Astrocyte (in vitro differentiated cells and primary cell): ENCODE data around the gene BCL2. TPM values are rescaled to one million over a fixed set of nuclear protein-coding genes. Genes with fewer than 3 reads are reported as not detected.

Experiments
- DNase-seq: peaks from one replicate; pipeline ENCODE4 v3.0.0-alpha.2; 2010; ENCODE audit warnings: low read depth
- FAIRE-seq: peaks from 2 replicates; lab custom pipeline; 2011; peaks lifted over from hg19 to GRCh38; lab: Jason Lieb, UNC
- H2AFZ ChIP-seq: 2 replicates; pipeline ENCODE4 v1.6.0; 2012; ENCODE audit warnings: low read depth, low read length, inconsistent platforms
- H3K27ac ChIP-seq: 2 replicates; pipeline ENCODE4 v1.5.1; 2011; ENCODE audit warnings: low read depth, low read length, inconsistent platforms
- H3K27me3 ChIP-seq: 2 replicates; pipeline ENCODE4 v1.6.0; 2011; ENCODE audit warnings: low read length, inconsistent platforms; ENCODE audit not compliant: insufficient read depth
- H3K36me3 ChIP-seq: 2 replicates; pipeline ENCODE4 v1.5.1; 2011; ENCODE audit warnings: low read length, inconsistent platforms; ENCODE audit not compliant: insufficient read depth
- H3K4me1 ChIP-seq: 2 replicates; pipeline ENCODE4 v1.5.1; 2011; ENCODE audit warnings: low read length, inconsistent platforms; ENCODE audit not compliant: insufficient read depth
- H3K4me2 ChIP-seq: 2 replicates; pipeline ENCODE4 v1.6.0; 2012; ENCODE audit warnings: low read length, inconsistent platforms
- H3K4me3 ChIP-seq: 2 replicates; pipeline ENCODE4 v1.5.1; 2011; ENCODE audit warnings: low read depth, mild to moderate bottlenecking, low read length, inconsistent platforms; ENCODE audit not compliant: insufficient read depth
- H3K79me2 ChIP-seq: 2 replicates; pipeline ENCODE4 v1.6.0; 2012; ENCODE audit warnings: mild to moderate bottlenecking, low read length, inconsistent platforms; ENCODE audit not compliant: insufficient read depth
- H3K9ac ChIP-seq: 2 replicates; pipeline ENCODE4 v1.6.0; 2012; ENCODE audit warnings: mild to moderate bottlenecking, low read length, inconsistent platforms
- H3K9me3 ChIP-seq: 2 replicates; pipeline ENCODE4 v1.5.1; 2012; ENCODE audit warnings: low read depth, mild to moderate bottlenecking, low read length, inconsistent platforms; ENCODE audit not compliant: insufficient read depth
- H4K20me1 ChIP-seq: 2 replicates; pipeline ENCODE4 v1.6.0; 2012; ENCODE audit warnings: low read length, inconsistent platforms; ENCODE audit not compliant: insufficient read depth
- H3K27ac Mint-ChIP-seq: one replicate; pipeline ENCODE4 v1.8.0; 2021; ENCODE audit warnings: mild to moderate bottlenecking, mixed read lengths; ENCODE audit not compliant: unreplicated experiment
- H3K27me3 Mint-ChIP-seq: one replicate; pipeline ENCODE4 v1.8.0; 2021; ENCODE audit warnings: low read depth, mixed read lengths; ENCODE audit not compliant: unreplicated experiment
- H3K36me3 Mint-ChIP-seq: one replicate; pipeline ENCODE4 v1.8.0; 2021; ENCODE audit warnings: low read depth, mixed read lengths; ENCODE audit not compliant: unreplicated experiment
- H3K4me1 Mint-ChIP-seq: one replicate; pipeline ENCODE4 v1.8.0; 2021; ENCODE audit warnings: low read depth, mixed read lengths; ENCODE audit not compliant: unreplicated experiment
- H3K4me3 Mint-ChIP-seq: one replicate; pipeline ENCODE4 v1.8.0; 2021; ENCODE audit warnings: mild to moderate bottlenecking, moderate library complexity, mixed read lengths; ENCODE audit not compliant: unreplicated experiment
- H3K9me3 Mint-ChIP-seq: one replicate; pipeline ENCODE4 v1.8.0; 2021; ENCODE audit warnings: mild to moderate bottlenecking, mixed read lengths; ENCODE audit not compliant: unreplicated experiment
- CTCF ChIP-seq: IDR thresholded peaks from 2 replicates; pipeline ENCODE4 v1.5.1; 2011; ENCODE audit warnings: low read depth, mild to moderate bottlenecking, inconsistent platforms, low read length, moderate library complexity; ENCODE audit not compliant: insufficient read depth
- EZH2 ChIP-seq: IDR thresholded peaks from 2 replicates; pipeline ENCODE4 v1.6.1; 2012; ENCODE audit warnings: mild to moderate bottlenecking, low read length, inconsistent platforms; ENCODE audit not compliant: insufficient read depth
- total RNA-seq: library from RNA; stranded (reverse); gene quantifications from 2 replicates; pipeline ENCODE4 v1.2.1, GENCODE V29; 2021

Gene BCL2
- total RNA-seq, 1 donor from 2014 or later: 1.7 TPM

DNA sequence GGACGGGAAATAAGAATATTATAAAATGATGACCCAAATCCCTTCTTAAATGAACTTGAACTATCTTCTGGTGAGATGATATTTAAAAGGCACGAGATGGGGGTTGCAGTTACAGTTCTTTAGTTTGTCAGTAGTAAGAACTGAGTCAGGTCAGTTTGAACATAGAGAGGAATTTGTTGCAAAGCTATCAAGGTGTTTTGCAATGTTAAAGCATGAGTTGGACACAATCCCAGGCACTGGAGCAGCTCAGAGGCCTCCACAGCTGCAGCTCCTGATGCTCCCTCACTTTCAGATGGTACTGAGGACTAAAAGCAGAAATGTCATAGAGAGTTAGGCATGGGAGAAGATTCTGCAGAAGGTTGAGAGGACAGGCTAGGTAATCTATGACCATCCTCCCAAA, 236.0 kb downstream of the BCL2 start:
- no peak overlapping the region for H3K4me3 ChIP-seq
- FAIRE-seq (no peak), DNase-seq (no peak)
- Mint-ChIP-seq H3K4me1 (no peaks in the 10 kb centered on the region), H3K27ac (no peak overlapping the region), H3K27me3 (peaks cover 5% of the 10 kb centered on the region), H3K9me3 (peaks cover 8% of the 10 kb centered on the region), H3K4me3 (no peak overlapping the region), H3K36me3 (peaks cover 2% of the 10 kb centered on the region)
- no peaks in the 10 kb centered on the region for H3K4me1 ChIP-seq
- TF ChIP-seq EZH2: no peak
- TF ChIP-seq CTCF: no peak
- H3K27me3 ChIP-seq: peaks cover 2% of the 10 kb centered on the region
- no peaks in the 10 kb centered on the region for H3K9me3 ChIP-seq
- H3K9ac ChIP-seq: no peak overlapping the region
- H4K20me1 ChIP-seq: no peaks in the 10 kb centered on the region
- H2AFZ ChIP-seq: no peak overlapping the region
- no peaks in the 10 kb centered on the region for H3K36me3 ChIP-seq
- H3K27ac ChIP-seq: no peak overlapping the region
- H3K79me2 ChIP-seq: no peaks in the 10 kb centered on the region
- H3K4me2 ChIP-seq: no peak overlapping the region

GRCh38 chr18:63083020-63083531, 236.5 kb downstream of the BCL2 start:
- DNase-seq (peak; percentile 52), FAIRE-seq (no peak)
- no peak for TF ChIP-seq CTCF
- no peak for TF ChIP-seq EZH2
- Histone ChIP-seq H3K27me3 (peaks cover 2% of the 10 kb centered on the region), H3K4me1 (no peaks in the 10 kb centered on the region), H4K20me1 (no peaks in the 10 kb centered on the region), H3K4me3 (no peak overlapping the region), H3K79me2 (no peaks in the 10 kb centered on the region), H3K4me2 (no peak overlapping the region), H3K27ac (no peak overlapping the region), H3K36me3 (no peaks in the 10 kb centered on the region), H3K9me3 (no peaks in the 10 kb centered on the region), H3K9ac (no peak overlapping the region), H2AFZ (no peak overlapping the region)
- peaks cover 2% of the 10 kb centered on the region for H3K36me3 Mint-ChIP-seq
- H3K27me3 Mint-ChIP-seq: peaks cover 5% of the 10 kb centered on the region
- peaks cover 8% of the 10 kb centered on the region for H3K9me3 Mint-ChIP-seq
- no peak overlapping the region for H3K4me3 Mint-ChIP-seq
- no peaks in the 10 kb centered on the region for H3K4me1 Mint-ChIP-seq
- H3K27ac Mint-ChIP-seq: no peak overlapping the region

DNA sequence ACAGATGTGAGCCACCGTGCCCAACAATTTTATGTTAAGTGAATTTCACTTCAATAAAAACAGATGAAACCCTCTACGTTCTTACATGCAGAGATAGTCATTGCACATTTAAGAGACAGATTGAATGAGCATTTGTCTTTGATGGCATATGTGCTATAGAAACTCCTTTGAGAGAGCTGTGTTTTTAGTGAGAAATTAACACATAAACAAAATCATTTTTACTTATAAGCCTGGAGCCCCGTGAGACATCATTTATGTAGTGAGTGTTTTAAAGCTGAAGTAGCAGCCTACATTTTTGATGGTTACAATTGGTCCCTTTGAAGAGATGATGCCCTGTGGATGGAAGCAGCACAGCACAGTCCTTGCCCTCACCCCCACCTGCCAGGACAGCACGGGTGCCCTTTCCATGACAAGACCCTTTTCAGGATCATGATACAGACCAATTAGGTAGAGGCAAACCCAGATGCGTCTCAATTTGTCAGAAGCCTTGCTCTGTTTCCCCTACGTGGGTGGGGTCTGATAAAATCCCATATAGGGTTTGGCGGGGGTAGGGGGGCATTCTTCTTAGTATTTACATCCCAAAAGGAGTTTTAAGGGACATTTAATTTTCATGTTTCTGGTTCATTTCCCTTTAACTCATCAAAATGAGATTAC, 237.1 kb downstream of the BCL2 start:
- FAIRE-seq: no peak
- H3K27ac Mint-ChIP-seq: no peak overlapping the region
- H3K27ac ChIP-seq: no peak overlapping the region
- no peaks in the 10 kb centered on the region for H4K20me1 ChIP-seq
- no peak for DNase-seq
- peaks cover 2% of the 10 kb centered on the region for H3K36me3 Mint-ChIP-seq
- H3K9me3 Mint-ChIP-seq: peaks cover 8% of the 10 kb centered on the region
- TF ChIP-seq CTCF: no peak
- no peak for TF ChIP-seq EZH2
- H3K4me3 Mint-ChIP-seq: no peak overlapping the region
- H3K4me1 Mint-ChIP-seq: no peaks in the 10 kb centered on the region
- no peaks in the 10 kb centered on the region for H3K4me1 ChIP-seq
- peaks cover 2% of the 10 kb centered on the region for H3K27me3 ChIP-seq
- H3K36me3 ChIP-seq: no peaks in the 10 kb centered on the region
- H2AFZ ChIP-seq: no peak overlapping the region
- H3K9me3 ChIP-seq: no peaks in the 10 kb centered on the region
- no peak overlapping the region for H3K4me3 ChIP-seq
- H3K79me2 ChIP-seq: no peaks in the 10 kb centered on the region
- peaks cover 5% of the 10 kb centered on the region for H3K27me3 Mint-ChIP-seq
- no peak overlapping the region for H3K4me2 ChIP-seq
- H3K9ac ChIP-seq: no peak overlapping the region
